Epidermal melanocyte (primary cell): Measurements from ENCODE around the gene ZSCAN23.
"Not testable (repeated sequence)": the region's sequence is repeated elsewhere in the genome, so short reads cannot be mapped to it uniquely, and the experiment has no call there.

Experiments
- DNase-seq: peaks from one replicate; pipeline ENCODE4 v3.0.0; 2011; ENCODE audit warnings: low spot score; ENCODE audit not compliant: insufficient read length

The ZSCAN23 gene

DNA sequence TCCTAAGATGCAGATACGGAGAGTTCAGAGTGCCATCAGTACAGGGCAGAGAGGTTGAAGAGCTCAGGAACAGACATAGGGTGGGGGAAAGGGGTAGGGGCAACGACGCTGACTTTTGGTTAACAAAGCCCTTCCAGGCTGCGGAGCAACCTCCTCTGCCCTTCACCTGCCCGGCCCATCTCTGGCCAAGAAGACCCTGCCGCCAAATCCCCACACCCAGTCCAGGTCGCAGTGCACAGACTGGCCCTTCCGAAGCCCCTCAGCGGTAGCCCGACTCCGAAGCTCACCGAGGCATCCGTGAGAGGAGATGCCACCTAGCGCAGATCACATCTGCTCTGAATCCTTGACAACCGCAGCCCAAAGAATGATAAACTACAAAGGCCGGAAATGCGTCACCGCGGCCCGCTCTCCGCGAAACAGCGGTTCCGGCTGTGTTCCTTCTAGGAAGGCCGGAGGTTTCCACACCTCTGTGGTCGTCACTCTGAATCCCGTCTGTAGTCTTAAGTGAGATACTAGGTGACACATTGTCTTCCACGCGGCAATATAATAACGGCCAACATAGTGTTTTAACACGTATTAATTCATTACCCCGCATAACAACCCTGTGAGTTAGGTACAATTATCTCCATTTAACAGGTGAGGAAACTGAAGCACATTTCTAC lies at the start of gene ZSCAN23:
Gene ZSCAN23 (minus strand): TSS at position 380 of the 662 bp plus-strand sequence. CDS start 7,225 bp downstream, outside the sequence.
- peak; percentile 63 for DNase-seq

DNA sequence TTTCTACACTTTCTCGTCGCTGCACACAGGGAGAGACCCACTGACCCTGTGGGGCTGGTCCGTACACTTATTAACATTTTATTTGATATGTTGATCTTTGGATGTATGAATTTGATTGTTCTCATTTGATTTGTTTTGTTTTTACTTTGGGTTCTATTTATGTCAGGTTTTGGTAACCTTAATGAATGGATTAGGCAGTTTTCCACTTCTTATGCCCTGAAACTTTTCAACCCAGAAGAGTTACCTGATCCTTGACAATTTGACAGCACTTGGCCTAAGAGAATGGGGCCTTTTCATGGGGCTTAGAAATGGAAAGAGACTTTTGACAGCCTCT lies 48.7 kb upstream of the ZSCAN23 start:
- DNase-seq: no peak

DNA sequence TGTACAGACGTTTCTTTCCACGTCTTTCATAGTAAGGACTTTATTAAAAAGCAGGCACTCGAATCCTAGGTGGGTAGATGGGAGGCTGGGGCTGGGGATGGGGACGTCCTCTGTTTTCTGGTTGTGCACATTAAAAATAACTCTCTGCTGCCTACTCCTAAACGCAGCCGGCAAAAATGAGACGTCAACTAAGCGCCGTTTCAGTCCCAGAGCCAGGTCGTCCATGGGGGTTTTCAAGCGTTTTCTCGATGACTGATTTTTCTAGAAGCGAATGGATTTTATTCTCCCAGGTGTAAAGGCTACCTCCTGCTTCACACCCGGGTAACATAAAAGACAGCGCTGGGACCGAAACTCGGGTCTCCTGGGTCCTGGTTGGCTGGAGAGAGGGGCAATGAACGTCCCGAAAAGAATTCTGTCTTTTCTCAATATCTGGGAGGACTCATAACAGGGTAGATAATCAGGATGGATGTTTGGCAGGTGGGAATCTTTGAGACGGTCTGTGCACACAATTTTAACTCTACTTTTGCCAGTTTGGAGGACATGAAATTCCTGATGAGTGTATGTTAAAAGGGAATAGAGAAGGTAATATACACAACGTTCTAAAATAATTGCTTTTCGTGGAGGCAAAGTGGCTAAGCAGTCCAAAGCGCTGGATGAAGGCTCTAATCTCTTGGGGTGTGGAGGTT lies 47.1 kb upstream of the ZSCAN23 start:
- DNase-seq: no peak

DNA sequence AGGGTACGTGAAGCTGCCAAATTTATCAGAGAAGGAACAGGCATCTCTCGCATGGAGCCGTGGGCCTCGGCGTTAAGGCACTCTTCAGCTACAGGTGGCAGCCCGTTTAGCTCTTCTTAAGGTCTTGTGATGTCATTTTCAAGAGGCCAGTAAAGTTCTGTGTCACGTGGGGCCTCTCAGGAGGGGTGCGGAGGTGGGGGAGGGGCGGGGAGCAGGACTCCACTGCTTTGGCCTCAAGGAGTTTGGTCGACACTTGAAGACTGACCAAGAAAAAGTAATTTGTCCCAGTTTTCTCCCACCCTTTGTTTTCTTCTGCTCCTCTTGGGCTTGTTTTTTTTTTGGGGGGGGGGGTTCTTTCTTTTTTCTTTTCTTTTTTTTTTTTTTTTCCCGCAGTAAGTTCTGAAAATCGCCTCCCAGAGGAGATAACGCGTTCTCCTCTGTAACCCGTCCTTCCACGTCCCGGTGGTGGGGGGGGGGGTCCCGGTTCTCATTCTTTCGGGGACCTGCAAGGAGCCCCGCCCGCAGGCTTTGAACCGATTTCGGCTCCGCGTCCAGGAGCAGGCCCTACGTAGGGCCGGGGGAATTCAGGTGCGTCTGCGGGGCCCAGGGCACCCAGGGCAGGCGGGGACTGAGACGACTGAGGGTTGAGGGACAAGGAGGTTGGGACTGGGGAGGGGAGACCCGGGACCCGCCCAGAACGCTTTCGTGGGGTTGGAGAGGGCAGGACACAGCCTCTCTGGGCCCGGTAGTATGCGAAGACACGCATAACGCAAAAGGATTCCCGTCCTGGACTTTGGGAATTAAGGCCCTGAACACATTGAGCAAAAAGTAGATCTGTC lies 46.3 kb upstream of the ZSCAN23 start:
- DNase-seq: no peak

DNA sequence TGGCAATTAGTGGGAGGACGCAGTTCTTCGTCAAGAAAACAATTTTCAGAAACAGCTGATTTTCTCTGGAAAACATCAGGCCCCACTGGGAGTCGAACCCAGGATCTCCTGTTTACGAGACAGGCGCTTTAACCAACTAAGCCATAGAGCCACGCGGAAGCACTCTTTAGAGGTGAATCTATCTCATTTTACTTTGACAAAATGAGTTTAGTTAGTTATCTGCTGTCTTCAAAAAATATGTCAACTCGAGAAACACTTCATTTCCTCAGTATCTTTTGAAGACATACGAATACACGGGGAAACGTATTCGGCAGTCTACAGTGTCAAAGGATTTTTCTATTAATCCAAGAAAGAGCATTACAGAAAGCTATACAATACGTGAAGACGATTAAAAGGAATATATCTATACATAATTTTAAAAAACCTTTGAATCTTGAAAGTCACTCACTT lies 45.6 kb upstream of the ZSCAN23 start:
- no peak for DNase-seq

DNA sequence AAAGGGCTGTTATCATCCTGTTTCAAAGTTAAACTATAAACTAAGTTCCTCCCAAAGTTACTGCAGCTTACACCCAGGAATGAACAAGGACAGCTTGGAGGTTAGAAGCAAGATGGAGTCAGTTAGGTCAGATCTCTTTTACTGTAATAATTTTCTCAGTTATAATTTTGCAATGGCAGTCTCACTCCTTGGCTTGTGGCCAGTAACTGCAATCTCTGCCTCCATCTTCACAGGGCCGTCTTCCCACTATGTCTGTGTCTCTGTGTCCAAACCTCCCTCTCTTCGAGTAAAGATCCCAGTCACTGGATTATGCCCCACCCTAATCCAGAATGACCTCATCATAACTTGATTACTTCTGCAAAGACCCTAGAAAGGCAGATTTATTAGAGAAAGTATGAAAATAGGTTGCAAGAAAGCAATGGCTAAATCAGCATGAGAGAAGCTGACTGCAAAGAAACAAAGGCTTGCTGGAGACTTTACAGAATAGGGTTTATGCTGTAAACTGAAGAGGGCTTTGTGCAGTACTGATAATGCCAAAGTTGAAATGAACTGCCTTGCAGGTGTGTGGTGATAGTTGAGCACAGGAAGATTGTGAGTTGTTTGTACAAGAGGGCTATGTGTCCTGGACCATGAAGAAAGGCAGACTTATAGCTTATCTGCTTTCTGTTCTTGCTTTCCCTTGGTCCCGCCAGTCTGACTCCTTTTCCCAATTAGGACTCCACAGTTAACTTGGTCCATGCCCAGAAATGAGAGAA lies 43.9 kb upstream of the ZSCAN23 start:
- no peak for DNase-seq

DNA sequence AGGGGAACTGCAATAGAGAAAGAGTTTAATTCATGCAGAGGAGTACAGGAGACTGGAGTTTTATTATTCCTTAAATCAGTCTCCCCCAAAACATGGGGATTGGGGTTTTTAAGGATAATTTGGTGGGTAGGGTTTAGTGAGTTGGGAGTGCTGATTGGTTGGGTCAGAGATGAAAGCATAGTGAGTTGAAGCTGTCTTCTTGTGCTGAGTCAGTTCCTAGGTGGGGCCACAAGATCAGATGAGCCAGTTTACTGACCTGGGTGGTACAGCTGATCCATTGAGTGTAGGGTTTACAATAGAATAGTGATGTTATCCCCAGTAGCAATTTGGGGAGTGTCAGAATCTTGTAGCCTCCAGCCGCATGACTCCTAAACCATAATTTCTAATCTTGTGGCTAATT lies 43.2 kb upstream of the ZSCAN23 start:
- no peak for DNase-seq

DNA sequence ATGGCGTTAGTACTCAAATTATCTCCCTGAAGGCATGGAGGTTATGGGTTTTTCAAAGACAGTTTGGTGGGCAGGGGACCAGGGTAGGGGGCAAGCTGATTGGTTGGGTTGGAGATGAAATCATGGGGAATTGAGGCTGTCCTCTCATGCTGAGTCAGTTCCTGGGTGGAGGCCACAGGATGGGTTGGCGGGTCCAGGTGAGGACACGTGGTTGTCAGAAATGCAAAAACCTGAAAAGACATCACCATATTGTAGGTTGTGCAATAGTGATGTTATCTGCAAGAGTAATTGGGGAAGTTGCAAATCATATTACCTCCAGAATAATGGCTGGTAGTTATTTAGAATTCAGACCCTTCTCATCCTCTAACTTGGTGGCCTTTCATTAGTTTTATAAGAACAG lies 42.2 kb upstream of the ZSCAN23 start:
- no peak for DNase-seq

DNA sequence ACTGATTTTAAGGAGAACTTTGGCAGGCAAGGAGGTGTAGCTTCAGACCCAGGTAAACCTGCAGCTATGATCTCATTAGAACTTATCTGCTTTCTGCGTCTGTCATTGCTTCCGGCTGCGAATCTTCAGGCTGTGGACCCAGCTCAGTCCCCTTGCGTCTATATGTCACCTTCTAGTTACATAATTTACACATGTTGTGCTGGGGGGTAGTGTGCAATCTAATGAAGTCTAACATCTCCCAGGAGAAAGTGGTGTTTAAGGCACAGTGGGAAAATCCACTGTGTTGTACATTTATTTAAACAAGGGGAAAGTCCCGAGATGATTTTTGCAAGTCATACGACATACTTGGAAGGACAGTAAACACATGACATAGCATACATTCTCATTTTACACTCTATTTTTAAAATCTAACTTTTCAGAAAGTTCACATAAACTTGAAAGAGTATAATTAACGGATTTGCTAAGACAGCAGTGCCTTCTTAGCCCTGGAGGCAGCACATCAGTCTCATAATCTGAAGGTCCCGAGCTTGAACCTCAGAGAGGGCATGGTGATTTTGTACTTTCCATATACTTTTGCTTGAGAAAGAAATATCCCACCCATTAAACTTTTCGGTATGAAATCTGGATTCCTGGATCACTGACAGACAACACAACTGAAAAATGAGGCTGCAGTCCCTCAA lies 37.1 kb upstream of the ZSCAN23 start:
- no peak for DNase-seq

DNA sequence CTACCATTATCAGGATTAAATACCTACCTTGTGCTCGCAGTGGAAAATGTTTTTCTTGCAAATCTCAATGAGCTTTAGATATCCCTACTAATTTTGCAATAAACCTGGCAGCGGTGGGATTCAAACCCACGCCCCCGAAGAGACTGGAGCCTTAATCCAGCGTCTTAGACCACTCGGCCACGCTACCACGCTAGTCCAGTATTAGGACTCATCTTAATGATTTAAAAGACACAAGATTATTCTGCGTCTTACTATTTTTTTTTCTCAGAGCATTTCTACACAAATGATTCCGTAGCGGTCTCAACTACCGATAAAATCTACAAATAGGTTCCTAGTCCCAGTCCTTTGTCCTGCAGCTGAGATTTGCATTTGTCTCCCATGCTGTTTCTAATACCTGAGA lies 35.2 kb upstream of the ZSCAN23 start:
- DNase-seq: no peak

DNA sequence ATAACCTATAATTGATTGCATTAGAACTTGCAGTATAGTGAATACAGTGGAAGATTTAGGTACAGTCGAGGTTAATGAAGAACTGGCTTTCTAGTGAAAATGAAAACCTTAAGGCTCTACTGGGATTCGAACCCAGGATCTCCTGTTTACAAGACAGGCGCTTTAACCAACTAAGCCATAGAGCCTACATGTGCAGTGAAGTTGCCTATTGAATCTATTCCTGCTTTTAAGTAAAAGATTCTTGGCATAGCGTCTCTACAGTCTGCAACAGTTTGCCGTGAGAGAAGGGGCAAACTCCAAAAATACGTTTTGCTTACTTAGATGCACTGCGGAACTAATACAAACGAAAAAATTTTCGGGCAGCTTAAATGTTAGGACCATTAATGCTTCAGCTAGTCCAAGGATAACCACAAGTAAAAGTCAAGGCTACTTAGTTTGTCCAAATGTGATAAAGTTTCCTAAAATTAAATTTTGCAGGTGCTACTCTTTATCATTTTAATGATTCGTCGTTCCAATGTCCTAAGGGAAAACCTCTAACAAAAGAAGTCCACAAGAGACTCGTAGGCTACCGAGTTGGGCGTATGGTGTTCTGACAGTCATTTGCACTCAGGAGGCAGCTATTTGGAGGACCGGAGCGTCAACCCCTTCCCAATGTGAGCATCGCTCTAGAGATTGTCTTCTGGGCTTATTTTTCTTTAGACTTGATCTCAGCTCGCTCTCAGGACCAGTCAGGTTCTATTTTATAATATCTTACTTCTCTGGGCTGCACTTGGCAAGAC lies 31.3 kb upstream of the ZSCAN23 start:
- DNase-seq: no peak

DNA sequence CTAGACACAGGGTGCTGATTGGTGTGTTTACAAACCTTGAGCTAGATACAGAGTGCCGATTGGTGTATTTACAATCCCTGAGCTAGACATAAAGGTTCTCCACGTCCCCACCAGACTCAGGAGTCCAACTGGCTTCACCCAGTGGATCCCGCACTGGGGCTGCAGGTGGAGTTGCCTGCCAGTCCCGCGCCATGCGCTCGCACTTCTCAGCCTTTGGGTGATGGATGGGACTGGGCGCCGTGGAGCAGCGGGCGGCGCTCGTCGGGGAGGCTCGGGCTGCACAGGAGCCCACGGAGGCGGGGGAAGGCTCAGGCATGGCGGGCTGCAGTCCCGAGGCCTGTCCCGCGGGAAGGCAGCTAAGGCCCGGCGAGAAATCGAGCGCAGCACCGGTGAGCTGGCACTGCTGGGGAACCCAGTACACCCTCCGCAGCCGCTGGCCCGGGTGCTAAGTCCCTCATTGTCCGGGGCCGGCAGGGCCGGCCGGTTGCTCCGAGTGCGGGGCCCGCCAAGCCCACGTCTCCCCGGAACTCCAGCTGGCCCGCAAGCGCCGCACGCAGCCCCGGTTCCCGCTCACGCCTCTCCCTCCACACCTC lies 26.0 kb upstream of the ZSCAN23 start:
- DNase-seq: not testable (repeated sequence)

DNA sequence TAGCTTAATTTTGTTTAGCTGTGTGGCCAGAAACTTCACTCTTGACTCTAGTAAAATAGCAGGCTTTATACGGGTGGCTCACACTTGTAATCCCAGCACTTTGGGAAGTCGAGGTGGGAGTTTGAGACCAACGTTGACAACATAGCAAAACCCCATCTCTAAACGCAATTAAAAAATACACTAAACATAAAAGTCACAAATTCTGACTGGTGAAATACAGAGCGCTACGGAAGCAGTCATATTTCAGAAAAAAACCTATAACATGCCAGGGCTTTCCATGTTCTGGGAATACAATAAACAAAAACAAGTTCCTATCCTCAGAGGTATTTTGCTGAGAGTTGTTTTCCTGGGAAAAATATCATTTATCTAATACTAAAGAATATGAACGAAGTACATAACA lies 24.8 kb upstream of the ZSCAN23 start:
- no peak for DNase-seq

DNA sequence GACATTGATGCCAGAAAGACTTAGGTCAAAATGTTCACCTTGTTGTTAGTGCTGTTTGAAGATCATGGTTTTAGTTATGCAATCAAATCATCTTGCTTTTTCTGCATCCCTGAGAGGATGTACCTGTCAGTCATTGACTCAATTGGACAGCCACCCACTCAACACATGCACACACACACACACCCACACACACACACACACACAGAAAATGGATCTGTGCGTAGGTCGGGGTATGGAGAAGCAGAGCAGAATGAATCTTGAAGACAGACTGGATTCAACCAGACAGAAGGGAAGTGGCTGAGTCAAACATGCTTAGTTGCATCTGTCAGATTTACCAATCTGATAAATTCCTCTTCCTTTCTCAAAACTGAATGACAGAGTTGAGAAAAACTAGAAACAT lies 19.1 kb upstream of the ZSCAN23 start:
- no peak for DNase-seq

DNA sequence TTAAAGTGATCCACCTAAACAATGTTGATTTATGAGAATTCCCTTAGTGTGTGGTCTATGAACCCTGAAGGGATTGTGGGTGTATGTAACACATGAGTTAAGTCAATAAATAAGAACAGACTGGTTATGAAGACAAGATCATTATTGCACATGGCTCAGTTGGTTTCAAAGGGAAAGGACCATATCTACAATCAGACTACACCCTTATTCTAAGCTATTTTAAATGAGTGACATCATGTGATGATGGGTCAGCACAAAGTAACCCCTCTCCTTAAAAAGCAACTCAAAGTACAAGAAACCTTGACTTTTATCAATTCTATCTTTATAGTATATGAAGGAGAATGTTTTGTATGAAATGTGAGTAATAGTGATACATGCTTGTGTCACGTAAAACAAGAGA lies 15.3 kb upstream of the ZSCAN23 start:
- no peak for DNase-seq

DNA sequence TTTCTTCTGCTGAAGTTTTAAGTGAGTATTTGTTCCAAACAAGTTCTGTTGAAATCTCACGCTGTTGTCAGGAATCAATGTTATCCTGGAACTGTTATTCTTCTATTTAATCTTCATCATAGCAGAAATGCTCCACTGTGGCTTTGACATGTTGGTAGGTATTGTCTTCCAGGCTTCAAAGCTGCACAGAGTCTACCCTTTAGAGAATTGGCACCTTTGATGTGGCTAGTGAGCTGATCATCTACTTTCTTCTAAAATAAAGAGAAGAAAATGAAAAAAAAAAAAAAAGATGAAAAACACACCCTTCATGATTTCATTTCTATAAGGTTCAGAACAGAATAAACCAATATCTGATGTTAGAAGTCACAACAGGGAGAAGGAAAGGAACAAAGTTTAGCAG lies 5.8 kb upstream of the ZSCAN23 start:
- DNase-seq: no peak

DNA sequence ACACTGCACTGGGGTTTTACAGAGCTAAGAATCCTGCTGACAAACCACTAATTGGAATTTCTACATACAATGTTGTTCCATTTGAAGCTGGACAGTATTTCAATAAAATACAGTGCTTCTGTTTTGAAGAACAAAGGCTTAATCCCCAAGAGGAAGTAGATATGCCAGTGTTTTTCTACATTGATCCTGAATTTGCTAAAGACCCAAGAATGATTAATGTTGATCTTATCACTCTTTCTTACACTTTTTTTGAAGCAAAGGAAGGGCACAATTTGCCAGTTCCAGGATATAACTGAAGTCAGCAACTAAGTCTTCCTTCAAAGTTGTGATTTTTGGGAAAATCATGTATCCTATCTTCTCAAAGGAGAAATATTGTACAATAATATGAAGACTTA lies 4.2 kb upstream of the ZSCAN23 start:
- not testable (repeated sequence) for DNase-seq

DNA sequence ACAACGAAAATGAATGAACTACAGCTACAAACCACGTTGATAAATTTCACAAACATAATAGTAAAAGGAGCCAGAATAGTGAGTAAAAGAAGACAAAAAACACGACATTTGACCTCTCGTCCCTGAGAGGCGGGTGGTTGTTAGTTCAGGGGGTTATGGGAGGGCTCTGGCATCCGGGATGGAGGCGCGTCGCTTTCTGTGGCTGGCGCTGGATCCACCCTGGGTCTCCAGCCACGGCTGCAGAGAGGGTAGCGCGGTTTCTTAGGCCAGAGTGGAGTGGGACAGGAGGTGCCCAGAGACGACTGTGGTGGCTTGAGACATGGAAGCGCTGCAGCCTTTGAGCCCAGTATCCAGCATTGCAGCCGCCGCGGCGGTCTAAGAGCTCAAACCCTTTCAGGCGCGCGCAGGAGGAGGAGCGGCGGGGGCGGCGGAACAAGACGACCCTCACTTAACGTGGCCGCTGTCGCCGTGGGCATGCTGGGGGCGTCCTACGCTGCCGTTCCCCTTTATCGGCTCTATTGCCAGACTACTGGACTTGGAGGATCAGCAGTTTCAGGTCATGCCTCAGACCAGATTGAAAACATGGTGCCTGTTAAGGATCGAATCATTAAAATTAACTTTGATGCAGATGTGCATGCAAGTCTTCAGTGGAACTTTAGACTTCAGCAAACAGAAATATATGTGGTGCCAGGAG lies 3.7 kb upstream of the ZSCAN23 start:
- DNase-seq: no peak

DNA sequence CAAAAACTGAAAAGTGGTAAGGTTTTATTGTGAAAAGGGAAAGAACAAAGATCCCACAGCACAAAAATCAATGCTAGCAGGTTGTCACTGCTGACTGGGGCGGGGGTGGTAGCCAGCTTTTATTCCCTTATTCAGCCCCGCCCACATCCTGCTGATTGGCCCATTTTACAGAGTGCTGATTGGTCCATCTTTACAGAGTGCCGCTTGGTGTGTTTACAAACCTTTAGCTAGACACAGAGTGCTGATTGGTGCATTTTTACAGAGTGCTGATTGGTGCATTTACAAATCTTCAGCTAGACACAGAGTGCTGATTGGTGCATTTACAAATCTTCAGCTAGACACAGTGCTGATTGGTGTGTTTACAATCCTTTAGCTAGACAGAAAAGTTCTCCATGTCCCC lies 1.5 kb upstream of the ZSCAN23 start:
- not testable (repeated sequence) for DNase-seq
